Measurements from ENCODE around the gene PYHIN1.

- no peak for TF ChIP-seq CTCF (IDR thresholded peaks at IDR 0.05)
- no peak for TF ChIP-seq POLR2A (IDR thresholded peaks at IDR 0.05)
Observed at GRCh38 chr1:158969166-158969565, 37.8 kb downstream of the PYHIN1 start.
